Naive thymus-derived CD4-positive, alpha-beta T cell (primary cell): ENCODE results near the gene KCNE4. TPM values are rescaled to one million over a fixed set of nuclear protein-coding genes. Genes with fewer than 3 reads are reported as not detected.

ENCODE experiments used
- polyA plus RNA-seq, 2 donors: library from polyadenylated mRNA; unstranded; fragments of 300-500 nt; fragmentation: Illumina TruSeq; gene quantifications; one replicate each; pipeline ENCODE4 v1.2.3, GENCODE V29; 2021
- total RNA-seq, 6 experiments: library from RNA in 5 of 6; stranded (reverse) in 5 of 6; gene quantifications; 1 replicate in 5 of 6; 2 replicates in 1 of 6; pipeline ENCODE4 v1.2.3 and lab custom pipeline; 2021 to 2026

Gene KCNE4
- total and polyA plus RNA-seq, 7 experiments from 2014 or later = not detected

Other genes with a start within 250 kb of the KCNE4 start
- 10 to 100 TPM; 30.3 to 69.6 (median 40.5) TPM for gene ACSL3, start 191.2 kb upstream of the KCNE4 start, total RNA-seq
- gene ACSL3, start 191.2 kb upstream of the KCNE4 start, polyA plus RNA-seq = 10 to 100 TPM; 21.7 to 42.5 TPM